A549 (cell line): Measurements from ENCODE around the gene B3GAT1.

Source experiments
- CEBPB ChIP-seq, 2 experiments: fragments of >200 bp in 1 of 2; sonication (Bioruptor Twin) in 1 of 2; formaldehyde crosslinking in 1 of 2; IDR thresholded peaks; 2 replicates each; pipeline ENCODE4 v1.6.1; 2012 to 2016
- CTCF ChIP-seq: fragments of >200 bp; sonication (Bioruptor Twin); formaldehyde crosslinking; IDR thresholded peaks from 3 replicates; pipeline ENCODE4 v1.5.1; 2016
- EHMT2 ChIP-seq: fragments of 200-600 bp; sonication (generic); IDR thresholded peaks from 2 replicates; pipeline ENCODE4 v1.6.1; 2016; ENCODE audit warnings: antibody characterized with exemption, low read depth, mild to moderate bottlenecking, moderate library complexity
- EP300 ChIP-seq, 2 experiments: fragments of >200 bp; sonication (Bioruptor Twin); formaldehyde crosslinking; IDR thresholded peaks; 2 replicates in 1 of 2; 3 replicates in 1 of 2; pipeline ENCODE4 v1.6.1; 2016 to 2017
- MAX ChIP-seq: IDR thresholded peaks from 2 replicates; pipeline ENCODE4 v1.6.1; 2012
- MAZ ChIP-seq: fragments of 150-350 bp; IDR thresholded peaks from 2 replicates; pipeline ENCODE4 v1.6.1; 2014; ENCODE audit warnings: antibody characterized with exemption, low read depth, low read length, borderline replicate concordance
- MYC ChIP-seq: IDR thresholded peaks from 2 replicates; pipeline ENCODE4 v1.6.1; 2012; ENCODE audit warnings: mild to moderate bottlenecking, inconsistent platforms, low read length, improper control_type of control experiment, borderline replicate concordance
- RAD21 ChIP-seq, 2 experiments: fragments of >200 bp in 1 of 2; sonication (Bioruptor Twin) in 1 of 2; formaldehyde crosslinking in 1 of 2; IDR thresholded peaks in 1 of 2; conservative IDR thresholded peaks in 1 of 2; 2 replicates in 1 of 2; 3 replicates in 1 of 2; pipeline ENCODE4 v1.6.1; 2012 to 2018; ENCODE audit warnings: inconsistent platforms in 1 of 2
- RCOR1 ChIP-seq: fragments of 150-350 bp; IDR thresholded peaks from 2 replicates; pipeline ENCODE4 v1.6.1; 2014; ENCODE audit warnings: antibody characterized with exemption, low read length, low read depth
- SMC3 ChIP-seq: fragments of >200 bp; sonication (Bioruptor Twin); formaldehyde crosslinking; IDR thresholded peaks from 3 replicates; pipeline ENCODE4 v1.6.1; 2018; ENCODE audit warnings: inconsistent platforms
- SREBF2 ChIP-seq: fragments of 450-650 bp; IDR thresholded peaks from 2 replicates; pipeline ENCODE4 v1.6.1; 2014; ENCODE audit warnings: mild to moderate bottlenecking, moderate library complexity
- ZFP36 ChIP-seq: fragments of 450-650 bp; IDR thresholded peaks from 2 replicates; pipeline ENCODE4 v1.6.1; 2014; ENCODE audit warnings: borderline replicate concordance; ENCODE audit not compliant: partially characterized antibody
- TF ChIP-seq, protein P1 (sequence below): fragments of 250-450 bp; sonication (Bioruptor Pico); IDR thresholded peaks from 2 replicates; pipeline ENCODE4 v1.5.0; 2021; ENCODE audit warnings: mild to moderate bottlenecking, moderate library complexity, borderline replicate concordance

- TF ChIP-seq CTCF (no peak), ZFP36 (no peak), EHMT2 (no peak), SMC3 (no peak), MAZ (no peak), SREBF2 (no peak), MAX (no peak), CEBPB (IDR thresholded peaks at IDR 0.05) (no peak), EP300 (IDR thresholded peaks at IDR 0.05) (no peak), RAD21 (conservative IDR thresholded peaks at IDR 0.05 in 1 of 2, IDR thresholded peaks at IDR 0.05 in 1 of 2) (no peak), RCOR1 (no peak), MYC (no peak)
- TF ChIP-seq, protein P1, sequence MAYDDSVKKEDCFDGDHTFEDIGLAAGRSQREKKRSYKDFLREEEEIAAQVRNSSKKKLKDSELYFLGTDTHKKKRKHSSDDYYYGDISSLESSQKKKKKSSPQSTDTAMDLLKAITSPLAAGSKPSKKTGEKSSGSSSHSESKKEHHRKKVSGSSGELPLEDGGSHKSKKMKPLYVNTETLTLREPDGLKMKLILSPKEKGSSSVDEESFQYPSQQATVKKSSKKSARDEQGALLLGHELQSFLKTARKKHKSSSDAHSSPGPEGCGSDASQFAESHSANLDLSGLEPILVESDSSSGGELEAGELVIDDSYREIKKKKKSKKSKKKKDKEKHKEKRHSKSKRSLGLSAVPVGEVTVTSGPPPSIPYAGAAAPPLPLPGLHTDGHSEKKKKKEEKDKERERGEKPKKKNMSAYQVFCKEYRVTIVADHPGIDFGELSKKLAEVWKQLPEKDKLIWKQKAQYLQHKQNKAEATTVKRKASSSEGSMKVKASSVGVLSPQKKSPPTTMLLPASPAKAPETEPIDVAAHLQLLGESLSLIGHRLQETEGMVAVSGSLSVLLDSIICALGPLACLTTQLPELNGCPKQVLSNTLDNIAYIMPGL (CRISPR knock-in tag): no peak
These were observed 40.2 kb upstream of the B3GAT1 start for GRCh38 chr11:134452026-134452837.
